Measurements from ENCODE around the gene GSTA3. TPM values are rescaled to one million over a fixed set of nuclear protein-coding genes. Genes with fewer than 3 reads are reported as not detected.
"Not testable (repeated sequence)": the region's sequence is repeated elsewhere in the genome, so short reads cannot be mapped to it uniquely, and the experiment has no call there.

Gene GSTA3
- total and polyA plus RNA-seq, 2 donors (not counting 1 experiment from before 2014, with no cell fraction given): not detected

DNA sequence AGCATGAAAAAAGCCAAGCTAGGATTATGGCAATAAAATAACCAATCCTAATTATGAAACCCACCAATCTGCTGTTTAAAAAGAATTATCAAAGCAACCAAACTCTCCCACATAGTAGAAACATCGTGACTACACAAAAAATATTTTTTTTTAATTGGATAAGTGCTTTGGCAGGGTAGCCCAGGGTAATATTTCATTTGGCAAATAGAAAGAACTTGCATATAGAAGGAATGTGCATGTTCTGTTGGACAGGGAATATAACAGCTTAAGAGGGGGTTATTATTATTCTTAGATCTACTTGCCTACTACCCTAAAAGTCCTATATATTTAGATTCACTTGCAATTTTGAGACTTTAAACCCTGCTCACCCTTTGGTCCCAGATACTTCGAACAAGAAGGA lies 972 bp downstream of the GSTA3 start:
- H3K9ac ChIP-seq (ENCODE audit: insufficient read depth, low read length): no peak overlapping the region
- H3K4me1 ChIP-seq (ENCODE audit: control insufficient read depth, extremely low read depth, insufficient read depth, low read length): no peaks in the 10 kb centered on the region
- TF ChIP-seq, protein P1, sequence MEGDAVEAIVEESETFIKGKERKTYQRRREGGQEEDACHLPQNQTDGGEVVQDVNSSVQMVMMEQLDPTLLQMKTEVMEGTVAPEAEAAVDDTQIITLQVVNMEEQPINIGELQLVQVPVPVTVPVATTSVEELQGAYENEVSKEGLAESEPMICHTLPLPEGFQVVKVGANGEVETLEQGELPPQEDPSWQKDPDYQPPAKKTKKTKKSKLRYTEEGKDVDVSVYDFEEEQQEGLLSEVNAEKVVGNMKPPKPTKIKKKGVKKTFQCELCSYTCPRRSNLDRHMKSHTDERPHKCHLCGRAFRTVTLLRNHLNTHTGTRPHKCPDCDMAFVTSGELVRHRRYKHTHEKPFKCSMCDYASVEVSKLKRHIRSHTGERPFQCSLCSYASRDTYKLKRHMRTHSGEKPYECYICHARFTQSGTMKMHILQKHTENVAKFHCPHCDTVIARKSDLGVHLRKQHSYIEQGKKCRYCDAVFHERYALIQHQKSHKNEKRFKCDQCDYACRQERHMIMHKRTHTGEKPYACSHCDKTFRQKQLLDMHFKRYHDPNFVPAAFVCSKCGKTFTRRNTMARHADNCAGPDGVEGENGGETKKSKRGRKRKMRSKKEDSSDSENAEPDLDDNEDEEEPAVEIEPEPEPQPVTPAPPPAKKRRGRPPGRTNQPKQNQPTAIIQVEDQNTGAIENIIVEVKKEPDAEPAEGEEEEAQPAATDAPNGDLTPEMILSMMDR (conservative IDR thresholded peaks at IDR 0.05 in 1 of 2, IDR thresholded peaks at IDR 0.05 in 1 of 2; ENCODE audit: low read depth in 1 of 2, low read length in 2 of 2): no peak
- TF ChIP-seq EZH2 (IDR thresholded peaks at IDR 0.05; ENCODE audit: low read length, missing control alignments): no peak
- H3K27ac ChIP-seq (ENCODE audit: insufficient read depth, low read length): no peak overlapping the region
- no peaks in the 10 kb centered on the region for H3K27me3 ChIP-seq (ENCODE audit: control insufficient read depth, insufficient read depth, low read length)
- DNase-seq (ENCODE audit: low read depth in 2 of 2): no peak
- H3K79me2 ChIP-seq (ENCODE audit: control insufficient read depth, insufficient read depth, low read length): no peaks in the 10 kb centered on the region
- no peak overlapping the region for H2AFZ ChIP-seq (ENCODE audit: low read length)
- no peaks in the 10 kb centered on the region for H4K20me1 ChIP-seq (ENCODE audit: control insufficient read depth, extremely low read depth, insufficient read depth, low read length)
- H3K36me3 ChIP-seq (ENCODE audit: control insufficient read depth, insufficient read depth, low read length): no peaks in the 10 kb centered on the region
- H3K4me2 ChIP-seq (ENCODE audit: extremely low read depth, insufficient read depth, low read length): no peak overlapping the region
- no peak overlapping the region for H3K4me3 ChIP-seq (replicated peaks in 1 of 4; ENCODE audit: control extremely low read depth in 1 of 4, insufficient read depth in 1 of 4, low read depth in 3 of 4, low read length in 4 of 4)
- no peaks in the 10 kb centered on the region for H3K9me3 ChIP-seq (ENCODE audit: control insufficient read depth, insufficient read depth, low read depth, low read length)

DNA sequence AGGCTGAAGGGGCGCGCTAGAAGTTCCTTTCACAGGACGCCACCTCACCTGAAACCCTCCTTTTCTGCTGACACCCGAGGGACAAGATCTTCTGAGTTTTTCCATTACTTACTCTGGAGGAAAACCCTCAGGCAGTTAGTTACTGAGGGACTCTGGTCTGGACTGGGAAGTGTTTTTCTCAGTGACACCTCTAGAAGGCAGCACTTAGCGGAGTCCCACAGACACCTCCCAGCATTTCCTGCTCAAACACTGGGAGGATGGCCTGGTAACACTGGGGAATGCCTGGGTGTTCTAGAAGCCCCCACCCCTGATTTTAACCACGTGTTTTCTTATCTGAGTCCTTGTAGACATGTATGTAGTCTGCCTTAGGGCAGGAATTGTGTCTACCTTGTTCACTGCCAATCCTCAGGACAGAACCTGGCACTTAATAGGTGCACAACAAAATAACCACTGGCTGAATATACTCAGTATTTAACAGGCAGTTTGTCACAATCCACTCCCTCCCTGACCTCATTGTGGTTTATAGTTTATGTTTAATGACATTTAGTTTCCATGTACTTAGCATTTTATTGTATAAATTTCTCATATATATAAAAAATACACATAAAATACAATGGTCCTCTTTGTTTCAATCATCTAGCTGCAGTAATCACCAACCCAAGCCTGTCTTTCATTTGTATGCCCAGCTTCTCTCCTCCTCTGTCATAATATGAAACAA lies 4.8 kb downstream of the GSTA3 start:
- no peak overlapping the region for H3K4me3 ChIP-seq (replicated peaks in 1 of 4; ENCODE audit: control extremely low read depth in 1 of 4, insufficient read depth in 1 of 4, low read depth in 3 of 4, low read length in 4 of 4)
- no peaks in the 10 kb centered on the region for H4K20me1 ChIP-seq (ENCODE audit: control insufficient read depth, extremely low read depth, insufficient read depth, low read length)
- H3K79me2 ChIP-seq (ENCODE audit: control insufficient read depth, insufficient read depth, low read length): no peaks in the 10 kb centered on the region
- no peak for TF ChIP-seq EZH2 (IDR thresholded peaks at IDR 0.05; ENCODE audit: low read length, missing control alignments)
- TF ChIP-seq, protein P1 (conservative IDR thresholded peaks at IDR 0.05 in 1 of 2, IDR thresholded peaks at IDR 0.05 in 1 of 2; ENCODE audit: low read depth in 1 of 2, low read length in 2 of 2): peak; percentile 16 to 29
- H3K9me3 ChIP-seq (ENCODE audit: control insufficient read depth, insufficient read depth, low read depth, low read length): no peaks in the 10 kb centered on the region
- no peak overlapping the region for H3K4me2 ChIP-seq (ENCODE audit: extremely low read depth, insufficient read depth, low read length)
- H3K36me3 ChIP-seq (ENCODE audit: control insufficient read depth, insufficient read depth, low read length): no peaks in the 10 kb centered on the region
- H3K9ac ChIP-seq (ENCODE audit: insufficient read depth, low read length): no peak overlapping the region
- H3K27ac ChIP-seq (ENCODE audit: insufficient read depth, low read length): no peak overlapping the region
- DNase-seq (ENCODE audit: low read depth in 2 of 2): no peak
- no peaks in the 10 kb centered on the region for H3K4me1 ChIP-seq (ENCODE audit: control insufficient read depth, extremely low read depth, insufficient read depth, low read length)
- no peak overlapping the region for H2AFZ ChIP-seq (ENCODE audit: low read length)
- H3K27me3 ChIP-seq (ENCODE audit: control insufficient read depth, insufficient read depth, low read length): no peaks in the 10 kb centered on the region

- Histone ChIP-seq H3K9ac (ENCODE audit: insufficient read depth, low read length) (no peak overlapping the region), H3K36me3 (ENCODE audit: control insufficient read depth, insufficient read depth, low read length) (no peaks in the 10 kb centered on the region), H3K9me3 (ENCODE audit: control insufficient read depth, insufficient read depth, low read depth, low read length) (no peaks in the 10 kb centered on the region), H3K4me2 (ENCODE audit: extremely low read depth, insufficient read depth, low read length) (no peak overlapping the region), H3K4me1 (ENCODE audit: control insufficient read depth, extremely low read depth, insufficient read depth, low read length) (no peaks in the 10 kb centered on the region), H3K4me3 (replicated peaks in 1 of 4; ENCODE audit: control extremely low read depth in 1 of 4, insufficient read depth in 1 of 4, low read depth in 3 of 4, low read length in 4 of 4) (no peak overlapping the region), H3K27me3 (ENCODE audit: control insufficient read depth, insufficient read depth, low read length) (no peaks in the 10 kb centered on the region), H2AFZ (ENCODE audit: low read length) (no peak overlapping the region), H3K27ac (ENCODE audit: insufficient read depth, low read length) (no peak overlapping the region), H3K79me2 (ENCODE audit: control insufficient read depth, insufficient read depth, low read length) (no peaks in the 10 kb centered on the region), H4K20me1 (ENCODE audit: control insufficient read depth, extremely low read depth, insufficient read depth, low read length) (no peaks in the 10 kb centered on the region)
- DNase-seq (ENCODE audit: low read depth in 2 of 2): no peak
- TF ChIP-seq, protein P1 (conservative IDR thresholded peaks at IDR 0.05 in 1 of 2, IDR thresholded peaks at IDR 0.05 in 1 of 2; ENCODE audit: low read depth in 1 of 2, low read length in 2 of 2): no peak
- no peak for TF ChIP-seq EZH2 (IDR thresholded peaks at IDR 0.05; ENCODE audit: low read length, missing control alignments)
Observed at GRCh38 chr6:52900536-52900935, 9.0 kb downstream of the GSTA3 start.

- H2AFZ ChIP-seq (ENCODE audit: low read length); H3K9ac ChIP-seq (ENCODE audit: insufficient read depth, low read length); H3K4me1 ChIP-seq (ENCODE audit: control insufficient read depth, extremely low read depth, insufficient read depth, low read length); H3K4me2 ChIP-seq (ENCODE audit: extremely low read depth, insufficient read depth, low read length); H3K9me3 ChIP-seq (ENCODE audit: control insufficient read depth, insufficient read depth, low read depth, low read length); H3K27me3 ChIP-seq (ENCODE audit: control insufficient read depth, insufficient read depth, low read length); H3K79me2 ChIP-seq (ENCODE audit: control insufficient read depth, insufficient read depth, low read length); H3K4me3 ChIP-seq (replicated peaks in 1 of 4; ENCODE audit: control extremely low read depth in 1 of 4, insufficient read depth in 1 of 4, low read depth in 3 of 4, low read length in 4 of 4); H4K20me1 ChIP-seq (ENCODE audit: control insufficient read depth, extremely low read depth, insufficient read depth, low read length); H3K27ac ChIP-seq (ENCODE audit: insufficient read depth, low read length); DNase-seq (ENCODE audit: low read depth in 2 of 2); H3K36me3 ChIP-seq (ENCODE audit: control insufficient read depth, insufficient read depth, low read length): not testable (repeated sequence)
Observed at GRCh38 chr6:52895790-52896189, 13.7 kb downstream of the GSTA3 start.
